Lung (tissue), 12 donors: ENCODE results near the gene MYADML2. TPM values are rescaled to one million over a fixed set of nuclear protein-coding genes. Genes with fewer than 3 reads are reported as not detected.
A peak's percentile ranks its signal among the peaks of the same experiment; 100 is the strongest.

ENCODE experiments used
- ATAC-seq: fragments of 200-7000 bp; cut with Tn5 transposase; one replicate; pipeline ENCODE4 v1.9.1; 2020; ENCODE audit warnings: moderate number of reproducible peaks; ENCODE audit not compliant: insufficient read depth, low FRiP score
- DNase-seq, 3 donors: peaks; one replicate each; pipeline ENCODE4 v3.0.0-alpha.2; 2013 to 2017
- H3K27ac ChIP-seq, 2 donors: one replicate each; pipeline ENCODE4 v1.5.1; 2013; ENCODE audit warnings: mild to moderate bottlenecking in 2 of 2, moderate library complexity in 2 of 2, control low read depth in 1 of 2, inconsistent platforms in 1 of 2, low read depth in 1 of 2, low read length in 1 of 2
- H3K27me3 ChIP-seq, 3 donors: one replicate each; pipeline ENCODE4 v1.5.1; 2013; ENCODE audit warnings: low read length in 2 of 3; ENCODE audit not compliant: control insufficient read depth in 3 of 3, insufficient read depth in 3 of 3
- H3K36me3 ChIP-seq, 4 donors: one replicate each; pipeline ENCODE4 v1.5.1; 2013; ENCODE audit warnings: low read length in 4 of 4, mild to moderate bottlenecking in 1 of 4, moderate library complexity in 1 of 4; ENCODE audit not compliant: control insufficient read depth in 4 of 4, insufficient read depth in 4 of 4
- H3K4me1 ChIP-seq, 5 donors: one replicate each; pipeline ENCODE4 v1.5.1; 2013; ENCODE audit warnings: low read length in 5 of 5, mild to moderate bottlenecking in 2 of 5, moderate library complexity in 1 of 5; ENCODE audit not compliant: control insufficient read depth in 5 of 5, insufficient read depth in 5 of 5
- H3K4me3 ChIP-seq: one replicate; pipeline ENCODE4 v1.5.1; 2013; ENCODE audit warnings: mild to moderate bottlenecking, control low read depth, moderate library complexity
- H3K9ac ChIP-seq, 2 donors: one replicate each; pipeline ENCODE4 v1.5.1; 2013; ENCODE audit warnings: low read length in 2 of 2, control low read depth in 1 of 2; ENCODE audit not compliant: insufficient read depth in 1 of 2
- H3K9me3 ChIP-seq, 4 donors: one replicate each; pipeline ENCODE4 v1.5.1; 2013; ENCODE audit warnings: low read length in 3 of 4, mild to moderate bottlenecking in 1 of 4, moderate library complexity in 1 of 4; ENCODE audit not compliant: control insufficient read depth in 4 of 4, insufficient read depth in 3 of 4
- CTCF ChIP-seq: IDR thresholded peaks from 2 replicates; pipeline ENCODE4 v1.5.1; 2012; ENCODE audit warnings: mild to moderate bottlenecking; ENCODE audit errors: control extremely low read depth, extremely low read depth
- WGBS, 2 donors: extraction: QIAGEN DNeasy Blood & Tissue Kit; methylation state at CpG; one replicate each; pipeline ENCODE4 v1.1.7; 2013; 5-methylcytosine and 5-hydroxymethylcytosine counted together
- polyA plus RNA-seq, 2 donors: library from polyadenylated mRNA; stranded (reverse); fragments of 200-250 nt; gene quantifications; one replicate each; pipeline ENCODE4 v1.2.1, GENCODE V29; 2013
- total RNA-seq, 2 donors: library from RNA; depleted of rRNA in 1 of 2; stranded (reverse); fragments of >200 nt in 1 of 2; gene quantifications; one replicate each; pipeline ENCODE4 v1.2.1, GENCODE V29; 2014 to 2021
- donor health status: control.
- donor health status: control.
- donor health status: Bipolar disorder and iron deficiency.
- donor health status: healthy.
- donor health status: DM: yes; HTN: yes; CAD: no.

MYADML2 gene
- total and polyA plus RNA-seq, 4 donors, result not detected

- no peak for DNase-seq
- TF ChIP-seq CTCF, result no peak
- Histone ChIP-seq H3K4me3 (no peak overlapping the region), H3K36me3 (peaks cover 0 to 28% (median 7%) of the 10 kb centered on the region in 4 donors), H3K9me3 (no peaks in the 10 kb centered on the region), H3K27ac (peak overlapping the region in 1 of 2 donors; percentile 15), H3K9ac (no peak overlapping the region), H3K27me3 (no peaks in the 10 kb centered on the region), H3K4me1 (peaks cover 1 to 38% (median 12%) of the 10 kb centered on the region in 5 donors)
- WGBS, 2 donors, result 94 to 95% methylated on average over 23 of the region's 23 CpGs
- ATAC-seq, result no peak
Observed at GRCh38 chr17:81921996-81922565, 25.0 kb downstream of the MYADML2 start.

- no peak overlapping the region for H3K4me3 ChIP-seq
- H3K9ac ChIP-seq, result no peak overlapping the region
- H3K9me3 ChIP-seq, result no peaks in the 10 kb centered on the region
- 50 to 68% methylated on average over 3 of the region's 3 CpGs for WGBS, 2 donors
- peaks cover 4 to 43% (median 12%) of the 10 kb centered on the region in 5 donors for H3K4me1 ChIP-seq
- DNase-seq (no peak), ATAC-seq (no peak)
- no peaks in the 10 kb centered on the region for H3K27me3 ChIP-seq
- no peak overlapping the region for H3K27ac ChIP-seq
- TF ChIP-seq CTCF, result no peak
- peaks cover 0 to 28% (median 7%) of the 10 kb centered on the region in 4 donors for H3K36me3 ChIP-seq
Observed at GRCh38 chr17:81921537-81921862, 25.5 kb downstream of the MYADML2 start.

- no peak overlapping the region for H3K27ac ChIP-seq
Observed at GRCh38 chr17:81920612-81921536, 26.2 kb downstream of the MYADML2 start.

More at GRCh38 chr17:81920612-81921536, 26.2 kb downstream of the MYADML2 start:
- no peak for ATAC-seq
- no peak overlapping the region for H3K4me3 ChIP-seq
- 68 to 81% methylated on average over 30 to 33 of the region's 33 CpGs for WGBS, 2 donors
- no peaks in the 10 kb centered on the region for H3K27me3 ChIP-seq
- TF ChIP-seq CTCF, result no peak
- no peak overlapping the region for H3K9ac ChIP-seq
- no peak for DNase-seq
- peaks cover 4 to 39% (median 12%) of the 10 kb centered on the region in 5 donors for H3K4me1 ChIP-seq
- no peaks in the 10 kb centered on the region for H3K9me3 ChIP-seq
- peaks cover 0 to 28% (median 7%) of the 10 kb centered on the region in 4 donors for H3K36me3 ChIP-seq
